HPDE6-E6E7 (cell line): ENCODE results near the gene RIPOR3.
"Not testable (repeated sequence)": the region's sequence is repeated elsewhere in the genome, so short reads cannot be mapped to it uniquely, and the experiment has no call there.

Source experiments
- DNase-seq: peaks from one replicate; pipeline ENCODE4 v3.0.0; 2011; ENCODE audit warnings: missing footprints; ENCODE audit errors: extremely low spot score

Gene RIPOR3

GRCh38 chr20:50680105-50680960, 11.0 kb downstream of the RIPOR3 start:
- DNase-seq, result no peak

GRCh38 chr20:50679753-50680104, 11.6 kb downstream of the RIPOR3 start:
- no peak for DNase-seq

DNA sequence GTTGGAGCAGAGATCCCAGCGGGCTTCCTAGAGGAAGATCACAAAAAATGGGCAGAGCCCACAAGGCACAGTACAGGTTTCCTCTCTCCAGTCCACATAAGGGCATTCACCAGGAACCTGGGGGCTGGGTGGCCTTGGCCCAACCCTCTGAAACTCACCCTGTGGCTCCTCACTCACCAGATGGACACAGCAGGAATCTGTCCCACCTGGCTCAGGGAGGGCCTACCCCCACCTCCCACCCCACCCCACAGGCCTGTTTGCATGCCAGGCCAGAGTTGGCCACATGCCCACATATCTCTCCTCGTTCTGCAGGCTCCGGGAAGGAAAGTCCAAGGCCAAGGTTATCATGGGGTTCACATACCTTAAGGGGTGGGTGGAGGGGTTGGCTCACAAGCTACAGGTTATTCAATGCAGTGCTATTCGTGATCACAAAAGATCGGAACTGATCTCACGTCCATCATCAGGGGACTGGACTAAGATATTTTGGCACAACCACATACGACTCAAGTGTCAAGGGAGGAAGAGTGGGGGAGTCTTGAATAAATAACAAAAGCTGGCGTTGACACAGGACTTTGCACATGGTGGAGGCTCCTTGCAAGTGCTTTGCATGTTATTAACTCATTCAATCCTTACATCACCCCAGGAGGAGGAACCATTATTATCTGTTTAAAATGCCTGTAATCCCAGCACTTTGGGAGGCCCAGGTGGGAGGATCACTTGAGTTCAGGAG, 13.0 kb downstream of the RIPOR3 start:
- DNase-seq, result no peak

GRCh38 chr20:50676858-50677257, 14.5 kb downstream of the RIPOR3 start:
- no peak for DNase-seq

DNA sequence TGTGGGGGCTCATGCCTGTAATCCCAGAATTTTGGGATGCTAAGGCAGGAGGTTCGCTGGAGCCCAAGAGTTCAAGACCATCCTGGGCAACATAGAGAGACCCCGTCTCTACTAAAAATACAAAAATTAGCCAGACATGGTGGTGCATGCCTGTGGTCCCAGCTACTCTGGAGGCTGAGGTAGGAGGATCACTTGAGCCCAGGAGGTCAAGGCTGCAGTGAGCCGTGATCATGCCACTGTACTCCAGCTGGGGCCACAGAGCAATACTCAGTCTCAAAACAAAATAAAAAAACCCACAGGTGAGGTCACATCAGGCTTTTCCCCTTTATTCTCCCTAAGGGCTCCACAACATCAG, 15.0 kb downstream of the RIPOR3 start:
- not testable (repeated sequence) for DNase-seq

DNA sequence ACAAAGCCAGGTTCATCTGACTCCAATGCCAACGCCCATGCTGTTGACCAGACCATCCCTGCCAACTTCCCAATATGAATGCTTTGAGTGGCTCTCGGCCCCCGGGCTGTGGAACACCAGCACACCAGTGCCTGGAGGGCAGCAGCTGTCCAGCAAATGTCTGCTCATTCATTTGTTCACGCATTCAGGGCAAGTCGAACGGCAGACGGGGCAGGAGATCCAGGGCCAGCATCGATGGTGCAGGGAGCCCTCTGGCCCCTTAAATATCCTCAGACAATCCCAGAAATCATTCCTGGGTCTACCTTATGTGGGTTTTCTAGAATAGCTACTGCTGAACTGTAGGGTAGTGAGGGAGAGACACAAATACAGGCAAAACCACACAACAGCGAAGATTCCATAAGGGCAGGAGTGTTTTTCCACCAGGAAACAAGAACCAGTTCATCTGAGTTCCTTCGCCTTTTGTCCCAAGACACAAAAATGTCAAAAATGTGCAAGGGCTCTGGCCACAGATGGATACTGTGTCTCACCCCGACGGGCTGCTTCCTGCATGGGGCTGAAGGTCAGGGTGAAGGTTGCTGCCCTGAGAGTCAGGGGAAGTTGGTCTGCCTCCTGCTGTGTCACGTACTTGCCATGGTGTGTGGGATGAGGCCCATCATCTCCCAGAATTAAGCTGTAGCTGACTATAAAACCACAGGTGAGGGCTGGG, 15.5 kb downstream of the RIPOR3 start:
- DNase-seq, result no peak

DNA sequence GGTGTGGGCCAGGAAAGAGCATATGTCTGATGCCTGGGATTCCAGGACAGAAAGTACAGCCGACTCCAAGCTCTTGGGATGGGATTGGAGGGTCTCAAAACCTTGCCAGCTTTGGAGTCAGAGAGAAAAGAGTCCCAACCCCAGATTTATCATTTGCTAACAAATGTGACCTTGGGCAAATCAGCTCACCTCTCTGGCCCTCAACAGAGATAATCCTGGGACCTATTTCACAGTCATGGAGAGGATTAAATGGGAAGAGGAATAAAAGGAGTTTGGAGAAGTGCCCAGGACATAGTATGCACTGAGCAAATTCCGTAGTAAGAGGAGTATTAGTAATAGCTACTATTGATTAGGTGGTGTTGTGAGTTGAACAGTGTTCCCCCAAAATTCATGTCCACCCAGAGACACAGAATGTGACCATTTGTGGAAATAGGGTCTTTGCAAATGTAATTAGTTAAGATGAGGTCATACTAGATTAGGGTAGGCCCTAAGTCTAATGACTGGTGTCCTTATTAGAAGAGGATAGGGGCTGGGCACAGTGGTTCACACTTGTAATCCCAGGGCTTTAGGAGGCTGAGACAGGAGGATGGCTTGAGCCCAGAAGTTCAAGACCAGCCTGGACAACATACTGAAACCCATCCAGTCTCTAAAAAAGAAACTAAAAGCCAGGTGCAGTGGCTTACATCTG, 17.1 kb downstream of the RIPOR3 start:
- DNase-seq, result no peak

DNA sequence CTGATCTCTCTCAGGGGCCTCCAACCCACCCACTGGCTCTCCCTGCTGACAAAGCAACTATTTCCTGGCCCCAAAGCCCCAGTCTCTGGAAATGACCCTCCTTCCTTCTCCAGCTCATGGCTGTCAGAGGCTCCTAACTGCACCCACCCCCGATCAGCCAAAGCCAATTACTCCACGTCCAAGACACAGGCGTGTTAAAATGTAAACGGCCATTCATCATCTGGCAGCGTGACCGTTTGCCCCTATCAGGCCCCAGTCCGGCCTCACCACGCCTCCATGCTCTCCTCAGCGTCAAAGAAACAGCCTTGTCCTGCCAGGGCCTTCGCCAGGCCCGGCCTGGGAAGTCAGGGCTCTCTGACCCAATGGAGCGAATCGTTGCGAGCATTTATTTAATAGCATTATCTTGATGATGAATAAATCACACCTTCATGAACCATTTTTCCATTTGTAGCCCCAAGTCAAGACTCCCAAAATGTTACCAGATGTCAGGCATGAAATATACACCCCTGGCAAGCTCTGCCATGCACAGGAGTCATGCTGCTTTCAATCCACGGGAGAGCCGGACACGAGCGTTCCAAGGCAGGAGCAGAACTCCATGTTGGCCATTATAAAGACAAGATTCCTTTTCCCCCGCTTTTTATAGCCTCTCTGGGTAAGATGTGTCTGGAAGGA, 17.7 kb downstream of the RIPOR3 start:
- DNase-seq, result no peak

DNA sequence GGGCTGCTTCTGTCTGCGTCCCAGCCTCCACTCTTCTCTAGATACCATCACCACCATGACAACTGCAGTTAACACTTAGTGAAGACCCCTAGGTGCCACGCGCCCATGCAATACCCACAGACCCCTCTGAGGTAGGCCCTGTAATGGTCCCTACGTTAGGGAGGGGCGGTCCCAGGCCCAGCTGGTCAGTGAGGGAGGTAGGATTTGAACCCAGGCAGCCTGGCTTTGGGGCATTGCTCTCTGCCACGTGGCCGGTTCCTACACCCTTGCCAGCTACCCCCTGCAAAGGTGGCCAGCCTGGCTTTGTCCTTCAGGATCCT, 18.2 kb downstream of the RIPOR3 start:
- DNase-seq, result no peak

- DNase-seq, result no peak
Measured at GRCh38 chr20:50672400-50673145, 18.8 kb downstream of the RIPOR3 start.

GRCh38 chr20:50671626-50672025, 19.7 kb downstream of the RIPOR3 start:
- DNase-seq, result no peak

DNA sequence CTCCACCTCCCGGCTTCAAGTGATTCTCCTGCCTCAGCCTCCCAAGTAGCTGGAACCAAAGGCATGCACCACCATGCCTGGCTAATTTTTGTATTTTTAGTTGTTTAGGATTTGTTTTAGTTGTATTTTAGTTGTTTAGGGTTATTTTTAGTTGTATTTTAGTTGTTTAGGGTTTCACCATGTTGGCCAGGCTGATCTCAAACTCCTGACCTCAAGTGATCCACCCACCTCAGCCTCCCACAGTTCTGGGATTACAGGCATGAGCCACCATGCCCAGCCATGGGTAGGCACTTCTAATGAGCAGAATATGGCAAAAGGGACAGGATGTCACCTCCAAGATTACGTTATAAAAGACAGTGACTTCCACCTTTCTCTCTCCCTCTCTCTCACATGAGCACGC, 20.3 kb downstream of the RIPOR3 start:
- DNase-seq, result not testable (repeated sequence)

DNA sequence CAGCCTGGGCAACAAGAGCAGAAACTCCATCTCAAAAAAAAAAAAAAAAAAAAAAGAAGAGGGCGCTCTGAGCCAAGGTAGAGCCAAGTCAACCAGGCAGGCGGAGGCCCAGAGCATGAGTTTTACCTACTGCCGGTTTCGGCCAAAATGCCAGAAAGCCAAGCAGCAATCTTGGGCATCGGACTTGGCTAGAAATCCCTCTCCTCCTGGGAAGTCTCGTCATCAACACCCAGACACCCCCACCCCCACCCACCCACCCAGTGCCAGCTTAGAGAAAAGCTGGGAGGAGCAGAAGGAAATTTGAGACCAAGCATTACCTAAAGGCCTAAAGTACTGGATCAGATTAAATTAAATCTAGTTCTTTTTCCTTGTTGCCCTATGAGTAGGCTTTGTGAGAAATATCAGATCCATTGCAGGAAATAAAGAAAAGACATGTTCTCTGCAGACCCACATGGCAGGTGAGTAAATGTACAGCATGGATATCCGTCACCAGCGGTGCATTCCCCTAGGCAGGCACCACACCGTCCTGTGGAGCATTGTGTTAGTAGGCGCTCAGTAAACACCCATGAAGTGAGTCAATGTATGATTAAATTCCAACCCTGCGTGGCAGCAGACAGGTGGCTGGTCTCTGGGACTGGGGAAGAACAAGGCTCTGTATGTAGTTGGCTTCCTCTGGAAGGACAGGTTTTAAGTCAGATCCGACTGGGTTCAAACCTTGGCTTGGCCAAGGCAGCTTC, 21.0 kb downstream of the RIPOR3 start:
- DNase-seq, result peak; percentile 98

DNA sequence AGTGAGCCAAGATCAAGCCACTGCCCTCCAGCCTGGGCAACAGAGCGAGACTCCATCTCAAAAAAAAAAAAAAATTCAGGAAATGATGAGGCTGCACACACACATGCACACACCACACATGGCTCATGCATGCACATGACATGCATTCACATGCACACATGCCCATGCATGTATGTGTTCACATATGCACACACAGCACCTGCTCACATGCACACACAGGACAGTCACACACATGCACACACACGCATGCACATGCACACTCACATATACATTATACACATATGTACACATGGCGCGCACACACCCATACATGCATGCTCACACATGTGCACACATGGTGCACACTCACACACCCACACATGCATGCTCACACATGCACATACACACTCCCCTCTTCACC, 22.5 kb downstream of the RIPOR3 start:
- DNase-seq, result no peak

GRCh38 chr20:50668326-50668725, 23.0 kb downstream of the RIPOR3 start:
- DNase-seq, result no peak

DNA sequence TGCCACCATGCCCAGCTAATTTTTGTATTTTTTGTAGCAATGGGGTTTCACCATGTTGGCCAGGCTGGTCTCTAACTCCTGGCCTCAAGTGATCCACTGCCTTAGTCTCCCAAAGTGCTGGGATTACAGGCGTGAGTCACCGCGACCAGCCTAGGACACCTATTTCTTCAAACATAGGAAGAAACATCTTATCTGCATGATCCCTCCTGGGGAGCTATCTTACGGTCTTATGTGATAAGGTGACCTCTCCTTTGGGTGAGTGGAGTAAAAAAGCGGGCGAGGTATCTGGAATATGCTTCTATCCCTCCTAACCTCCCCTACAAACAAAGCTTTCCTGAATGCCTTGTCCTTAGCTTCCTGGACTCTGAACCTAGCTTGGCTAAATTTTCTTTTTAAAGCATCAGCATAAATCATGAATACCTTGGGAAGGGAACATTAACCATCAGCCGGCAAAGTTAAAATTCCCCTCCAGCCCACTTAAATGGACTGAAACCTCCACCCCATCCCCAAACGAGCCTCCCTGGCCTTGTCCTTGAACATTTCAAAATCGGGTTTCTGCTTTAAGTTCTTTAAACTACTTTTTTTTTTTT, 24.5 kb downstream of the RIPOR3 start:
- DNase-seq, result no peak

DNA sequence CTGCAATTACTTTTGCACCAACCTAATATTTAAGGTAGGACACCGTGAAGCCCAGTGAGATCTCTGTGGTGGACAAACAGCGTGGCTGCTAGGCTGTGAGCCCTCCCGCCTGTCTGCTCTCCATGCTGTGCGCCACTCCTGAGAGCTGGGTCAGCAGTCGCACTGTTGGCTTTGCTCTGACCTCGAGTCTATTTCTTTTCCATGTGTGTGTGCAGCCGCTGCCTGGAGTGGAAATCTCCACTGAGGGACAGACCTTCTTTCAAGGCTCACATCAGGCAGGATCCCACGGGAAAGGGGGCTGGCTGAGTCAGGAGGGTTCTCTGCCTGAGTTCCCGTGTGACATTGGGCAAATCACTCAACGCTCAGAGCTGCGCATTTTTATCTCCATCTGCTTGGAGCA, 27.1 kb downstream of the RIPOR3 start:
- no peak for DNase-seq

- peak; percentile 95 for DNase-seq
Measured at GRCh38 chr20:50663095-50663821, 28.1 kb downstream of the RIPOR3 start.

DNA sequence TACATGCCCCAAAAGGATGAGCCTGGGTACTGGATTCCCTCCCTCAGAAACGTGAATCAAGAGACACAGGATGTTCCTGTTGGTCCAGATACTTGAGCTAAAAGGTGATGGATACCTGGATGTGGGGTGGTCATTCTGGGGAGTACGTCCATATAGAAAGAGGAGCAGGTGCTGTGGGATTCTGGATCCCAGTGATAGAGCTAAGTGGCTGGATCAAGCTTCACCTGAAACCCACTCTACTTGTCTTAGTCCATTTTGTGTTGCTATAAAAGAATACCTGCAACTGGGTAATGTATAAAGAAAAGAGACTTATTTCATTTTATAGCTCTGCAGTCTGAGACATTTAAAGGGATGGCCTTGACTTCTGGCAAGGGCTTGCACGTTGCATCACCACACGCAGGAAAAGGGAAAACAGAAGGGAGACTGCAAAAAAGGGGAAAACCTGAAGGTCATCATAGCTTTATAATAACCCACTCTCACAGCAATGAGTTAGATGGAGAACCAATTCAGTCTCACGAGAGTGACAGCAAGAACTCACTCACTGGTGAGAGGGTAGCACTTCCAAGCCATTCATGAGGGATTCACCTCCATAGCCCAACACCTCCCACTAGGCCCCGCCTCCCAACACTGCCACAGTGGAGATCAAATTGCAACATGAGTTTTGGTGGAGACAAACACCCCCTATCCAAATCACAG, 31.2 kb downstream of the RIPOR3 start:
- no peak for DNase-seq
